Cardiac fibroblast (primary cell): Measurements from ENCODE around the gene OBSCN.

ENCODE experiments used
- DNase-seq, 2 donors: peaks; one replicate each; pipeline versions ENCODE4 v3.0.0 to v3.0.0-alpha.2; 2010; ENCODE audit warnings: low read depth in 2 of 2
- H3K4me3 ChIP-seq, 2 donors: replicated peaks in 1 of 2; 1 replicate in 1 of 2; 2 replicates in 1 of 2; pipeline ENCODE4 v1.5.1; 2011; ENCODE audit warnings: low read depth in 2 of 2, low read length in 2 of 2, mild to moderate bottlenecking in 2 of 2, moderate library complexity in 1 of 2
- TF ChIP-seq, protein P1 (sequence below): IDR thresholded peaks from one replicate; pipeline ENCODE4 v1.5.1; 2011; ENCODE audit warnings: low read depth, mild to moderate bottlenecking, low read length, inconsistent platforms

Gene OBSCN

GRCh38 chr1:228396770-228397662 is 189.2 kb downstream of the OBSCN start:
- H3K4me3 ChIP-seq: no peak overlapping the region
- TF ChIP-seq, protein P1, sequence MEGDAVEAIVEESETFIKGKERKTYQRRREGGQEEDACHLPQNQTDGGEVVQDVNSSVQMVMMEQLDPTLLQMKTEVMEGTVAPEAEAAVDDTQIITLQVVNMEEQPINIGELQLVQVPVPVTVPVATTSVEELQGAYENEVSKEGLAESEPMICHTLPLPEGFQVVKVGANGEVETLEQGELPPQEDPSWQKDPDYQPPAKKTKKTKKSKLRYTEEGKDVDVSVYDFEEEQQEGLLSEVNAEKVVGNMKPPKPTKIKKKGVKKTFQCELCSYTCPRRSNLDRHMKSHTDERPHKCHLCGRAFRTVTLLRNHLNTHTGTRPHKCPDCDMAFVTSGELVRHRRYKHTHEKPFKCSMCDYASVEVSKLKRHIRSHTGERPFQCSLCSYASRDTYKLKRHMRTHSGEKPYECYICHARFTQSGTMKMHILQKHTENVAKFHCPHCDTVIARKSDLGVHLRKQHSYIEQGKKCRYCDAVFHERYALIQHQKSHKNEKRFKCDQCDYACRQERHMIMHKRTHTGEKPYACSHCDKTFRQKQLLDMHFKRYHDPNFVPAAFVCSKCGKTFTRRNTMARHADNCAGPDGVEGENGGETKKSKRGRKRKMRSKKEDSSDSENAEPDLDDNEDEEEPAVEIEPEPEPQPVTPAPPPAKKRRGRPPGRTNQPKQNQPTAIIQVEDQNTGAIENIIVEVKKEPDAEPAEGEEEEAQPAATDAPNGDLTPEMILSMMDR: no peak
- DNase-seq: no peak

GRCh38 chr1:228397966-228398365 is 190.1 kb downstream of the OBSCN start:
- no peak for DNase-seq
- H3K4me3 ChIP-seq: no peak overlapping the region
- TF ChIP-seq, protein P1: no peak

DNA sequence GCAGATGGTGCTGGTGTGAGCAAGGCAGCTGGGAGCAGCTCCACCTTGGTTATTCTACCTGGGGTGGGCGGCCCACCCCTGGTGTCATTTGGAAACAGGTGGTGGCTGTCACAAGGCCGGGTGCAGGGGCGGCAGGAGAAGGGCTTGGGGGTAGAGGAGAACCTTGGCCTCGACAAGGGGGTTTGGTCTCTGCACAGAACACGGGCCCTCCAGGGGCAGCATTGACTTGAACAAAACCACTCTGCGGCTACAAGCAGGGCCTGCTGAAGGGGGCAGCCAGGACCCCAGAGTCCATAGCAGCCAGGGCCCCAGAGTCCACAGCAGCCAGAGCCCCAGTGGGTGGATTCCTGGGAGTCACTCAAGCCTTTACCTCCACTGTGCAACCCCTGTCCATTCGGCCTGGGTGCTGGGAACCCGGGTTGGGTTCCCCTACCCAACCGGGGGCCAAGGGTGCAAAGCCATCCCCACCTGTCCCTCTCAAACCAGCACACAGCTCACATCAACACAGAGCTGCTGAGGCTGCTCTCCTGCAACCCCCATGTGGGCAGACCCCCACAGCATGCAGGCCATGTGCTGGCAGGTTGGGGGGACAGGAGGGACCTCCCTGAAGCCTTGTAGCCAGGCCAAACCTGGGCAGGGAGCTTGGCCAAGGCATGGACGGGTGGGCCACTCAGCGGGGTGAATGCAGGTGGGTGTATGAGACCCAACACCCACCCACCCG is 191.1 kb downstream of the OBSCN start:
- DNase-seq: no peak

DNA sequence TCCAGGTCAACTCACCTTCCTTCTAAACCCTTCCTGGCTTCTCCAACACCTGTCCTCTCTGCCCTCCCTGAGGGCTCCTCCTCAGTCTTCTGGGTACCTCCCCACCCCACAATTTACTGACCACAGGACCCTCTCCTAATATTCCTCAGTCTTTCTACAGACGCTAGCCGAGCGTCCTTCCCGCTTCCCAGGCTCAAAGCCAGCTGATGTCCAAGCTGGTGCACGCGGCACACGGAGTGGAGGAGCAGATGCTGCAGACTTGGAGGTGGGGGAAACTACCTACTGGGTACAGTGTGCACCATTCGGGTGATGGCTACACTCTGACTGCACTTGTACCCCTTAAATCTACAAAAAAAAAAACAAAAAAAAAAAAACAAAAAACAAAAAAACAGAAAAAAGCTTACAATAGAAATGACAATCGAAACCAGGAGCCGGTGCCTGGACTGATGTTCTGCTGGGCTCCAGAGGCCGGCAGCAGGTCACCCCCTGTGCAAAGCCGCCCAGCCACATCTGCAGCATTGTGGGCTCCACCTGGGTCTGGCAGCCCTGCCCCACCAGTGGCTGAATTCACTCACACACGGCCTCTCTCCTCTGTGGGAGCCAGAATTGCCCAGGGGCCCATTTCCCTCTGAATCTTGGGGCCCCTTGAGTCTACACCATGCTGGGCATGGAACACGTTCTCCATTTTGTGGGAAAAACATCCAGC is 191.8 kb downstream of the OBSCN start:
- DNase-seq: no peak
- TF ChIP-seq, protein P1: no peak
- no peak overlapping the region for H3K4me3 ChIP-seq

More for the DNA sequence above, 191.1 kb downstream of the OBSCN start:
- TF ChIP-seq, protein P1: no peak
- H3K4me3 ChIP-seq: no peak overlapping the region

DNA sequence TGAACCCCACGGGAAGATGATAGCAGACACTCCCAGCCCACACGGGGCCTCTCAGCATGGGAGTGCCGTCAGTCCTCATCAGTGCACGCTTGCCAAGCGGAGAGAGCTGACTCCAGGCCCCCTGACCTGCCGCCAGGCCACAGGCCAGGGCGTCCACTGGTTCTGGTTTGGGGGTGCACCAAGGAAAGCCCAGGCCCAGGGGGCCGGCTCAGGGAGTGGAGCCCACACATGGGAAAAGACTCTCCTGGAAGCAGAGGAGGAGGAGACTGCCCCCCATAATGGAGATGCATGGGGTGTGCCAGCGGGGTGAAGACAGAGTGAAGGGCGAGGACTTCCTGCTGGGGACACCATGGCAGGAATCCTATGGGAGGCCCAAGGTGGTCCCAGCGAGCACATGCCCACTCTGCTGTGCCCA is 192.4 kb downstream of the OBSCN start:
- DNase-seq: no peak
- H3K4me3 ChIP-seq: no peak overlapping the region
- TF ChIP-seq, protein P1: no peak

- DNase-seq: no peak
Measured at GRCh38 chr1:228400692-228401454, 193.0 kb downstream of the OBSCN start.

More at GRCh38 chr1:228400692-228401454, 193.0 kb downstream of the OBSCN start:
- no peak overlapping the region for H3K4me3 ChIP-seq
- TF ChIP-seq, protein P1: no peak
